HL-60 (cell line): ENCODE results near the gene WWOX.

ENCODE experiments used
- DNase-seq, 2 experiments: peaks; one replicate each; pipeline ENCODE4 v3.0.0-alpha.2; 2010 to 2020; ENCODE audit warnings: low read depth in 1 of 2, low spot score in 1 of 2
- H3K27ac ChIP-seq: fragments of 250-450 bp; sonication (Bioruptor Pico); replicated peaks from 2 replicates; pipeline ENCODE4 v1.5.1; 2020; ENCODE audit warnings: mild to moderate bottlenecking, moderate library complexity
- H3K27me3 ChIP-seq: fragments of 250-450 bp; sonication (Bioruptor Pico); 2 replicates; pipeline ENCODE4 v1.5.1; 2021; ENCODE audit warnings: mild to moderate bottlenecking, moderate library complexity; ENCODE audit not compliant: insufficient read depth, poor library complexity, severe bottlenecking
- H3K4me3 ChIP-seq: replicated peaks from 2 replicates; pipeline ENCODE4 v1.5.1; 2011; ENCODE audit warnings: mild to moderate bottlenecking, control low read depth, low read length; ENCODE audit not compliant: insufficient read depth
- CTCF ChIP-seq: IDR thresholded peaks from one replicate; pipeline ENCODE4 v1.5.1; 2011; ENCODE audit warnings: low read length, control low read depth, inconsistent platforms; ENCODE audit not compliant: insufficient read depth
- GABPA ChIP-seq: IDR thresholded peaks from 2 replicates; pipeline ENCODE4 v1.6.1; 2012; ENCODE audit warnings: low read depth
- POLR2AphosphoS5 ChIP-seq: IDR thresholded peaks from 2 replicates; pipeline ENCODE4 v1.6.1; 2012; ENCODE audit warnings: low read depth
- REST ChIP-seq: IDR thresholded peaks from 2 replicates; pipeline ENCODE4 v1.6.1; 2012; ENCODE audit warnings: low read depth; ENCODE audit not compliant: insufficient replicate concordance
- SPI1 ChIP-seq: IDR thresholded peaks from 2 replicates; pipeline ENCODE4 v1.6.1; 2012; ENCODE audit warnings: low read depth, mild to moderate bottlenecking, borderline replicate concordance

Gene WWOX

GRCh38 chr16:78146807-78147206 lies 47.4 kb downstream of the WWOX start:
- Histone ChIP-seq H3K4me3 (no peak overlapping the region), H3K27me3 (no peaks in the 10 kb centered on the region), H3K27ac (no peak overlapping the region)
- TF ChIP-seq POLR2AphosphoS5, result no peak
- TF ChIP-seq SPI1, result no peak
- TF ChIP-seq CTCF, result no peak
- no peak for TF ChIP-seq REST
- no peak for TF ChIP-seq GABPA
- no peak for DNase-seq

- Histone ChIP-seq H3K27me3 (no peaks in the 10 kb centered on the region), H3K27ac (no peak overlapping the region), H3K4me3 (no peak overlapping the region)
- DNase-seq, result no peak
- TF ChIP-seq POLR2AphosphoS5 (no peak), SPI1 (no peak), REST (no peak), CTCF (no peak), GABPA (no peak)
Observed at GRCh38 chr16:78147911-78148401, 48.5 kb downstream of the WWOX start.

GRCh38 chr16:78150233-78150632 lies 50.8 kb downstream of the WWOX start:
- Histone ChIP-seq H3K4me3 (no peak overlapping the region), H3K27me3 (no peaks in the 10 kb centered on the region), H3K27ac (no peak overlapping the region)
- no peak for DNase-seq
- TF ChIP-seq POLR2AphosphoS5 (no peak), GABPA (no peak)

GRCh38 chr16:78154729-78155461 lies 55.4 kb downstream of the WWOX start:
- Histone ChIP-seq H3K27ac (no peak overlapping the region), H3K27me3 (no peaks in the 10 kb centered on the region), H3K4me3 (no peak overlapping the region)
- TF ChIP-seq CTCF (no peak), POLR2AphosphoS5 (no peak), GABPA (no peak), SPI1 (no peak), REST (no peak)
- DNase-seq, result no peak
